MM.1S (cell line): Measurements from ENCODE around the gene PIK3C3.

Experiments
- DNase-seq: peaks from one replicate; pipeline ENCODE4 v3.0.0-alpha.2; 2015
- H2AFZ ChIP-seq: fragments of 300-600 bp; sonication (generic); 2 replicates; pipeline ENCODE4 v1.6.0; 2016; ENCODE audit warnings: antibody characterized with exemption, low read length
- H3F3A ChIP-seq: fragments of 300-600 bp; sonication (generic); 2 replicates; pipeline ENCODE4 v1.6.1; 2016; ENCODE audit warnings: mild to moderate bottlenecking, antibody characterized with exemption, low read length, moderate library complexity, mixed read lengths; ENCODE audit not compliant: insufficient read depth
- H3K27ac ChIP-seq: fragments of 300-600 bp; sonication (generic); 2 replicates; pipeline ENCODE4 v1.5.1; 2016; ENCODE audit warnings: mild to moderate bottlenecking, low read length
- H3K27me3 ChIP-seq: fragments of 300-600 bp; sonication (generic); replicated peaks from 2 replicates; pipeline ENCODE4 v1.6.0; 2016; ENCODE audit warnings: low read length; ENCODE audit not compliant: insufficient read depth
- H3K36me3 ChIP-seq: fragments of 300-600 bp; sonication (generic); replicated peaks from 2 replicates; pipeline ENCODE4 v1.6.1; 2016; ENCODE audit warnings: mild to moderate bottlenecking, low read length, mixed read lengths; ENCODE audit not compliant: insufficient read depth
- H3K4me1 ChIP-seq: fragments of 300-600 bp; sonication (generic); 2 replicates; pipeline ENCODE4 v1.6.1; 2016; ENCODE audit warnings: low read length, mixed read lengths
- H3K4me2 ChIP-seq: fragments of 300-600 bp; sonication (generic); 2 replicates; pipeline ENCODE4 v1.6.0; 2016; ENCODE audit warnings: low read depth, low read length
- H3K4me3 ChIP-seq: fragments of 300-600 bp; sonication (generic); 2 replicates; pipeline ENCODE4 v1.5.1; 2016; ENCODE audit warnings: low read length, mixed read lengths
- H3K79me2 ChIP-seq: fragments of 300-600 bp; sonication (generic); 2 replicates; pipeline ENCODE4 v1.6.1; 2016; ENCODE audit warnings: mixed run types, low read length, mixed read lengths
- H3K9ac ChIP-seq: fragments of 300-600 bp; sonication (generic); 2 replicates; pipeline ENCODE4 v1.6.1; 2016; ENCODE audit warnings: low read length, mixed read lengths
- H3K9me2 ChIP-seq: fragments of 300-600 bp; sonication (generic); replicated peaks from 2 replicates; pipeline ENCODE4 v1.6.1; 2016; ENCODE audit warnings: mild to moderate bottlenecking, low read length, mixed read lengths; ENCODE audit not compliant: insufficient read depth
- H3K9me3 ChIP-seq: fragments of 300-600 bp; sonication (generic); replicated peaks from 2 replicates; pipeline ENCODE4 v1.6.1; 2016; ENCODE audit warnings: mild to moderate bottlenecking, low read length, mixed read lengths; ENCODE audit not compliant: insufficient read depth
- H4K20me1 ChIP-seq: fragments of 300-600 bp; sonication (generic); 2 replicates; pipeline ENCODE4 v1.6.1; 2016; ENCODE audit warnings: mild to moderate bottlenecking, low read length, moderate library complexity, mixed read lengths; ENCODE audit not compliant: insufficient read depth
- EZH2 ChIP-seq: fragments of 300-600 bp; sonication (generic); optimal IDR thresholded peaks from 2 replicates; pipeline ENCODE3; 2017; ENCODE audit warnings: low read depth, mild to moderate bottlenecking, antibody characterized with exemption, low read length, mixed read lengths
- EZH2phosphoT487 ChIP-seq: fragments of 300-600 bp; sonication (generic); IDR thresholded peaks from 2 replicates; pipeline ENCODE4 v1.6.1; 2018; ENCODE audit warnings: antibody characterized with exemption, low read length
- TF ChIP-seq, protein P1 (sequence below): fragments of 300-600 bp; sonication (generic); IDR thresholded peaks from 2 replicates; pipeline ENCODE4 v1.5.1; 2016; ENCODE audit warnings: antibody characterized with exemption, low read length, mixed read lengths

The PIK3C3 gene

GRCh38 chr18:42094875-42095274 is 139.8 kb downstream of the PIK3C3 start:
- Histone ChIP-seq H3K4me3 (no peak overlapping the region), H3K27ac (no peak overlapping the region), H3K4me2 (no peak overlapping the region), H3K9me2 (no peaks in the 10 kb centered on the region), H3F3A (no peaks in the 10 kb centered on the region), H3K79me2 (no peaks in the 10 kb centered on the region), H3K27me3 (no peaks in the 10 kb centered on the region), H4K20me1 (no peaks in the 10 kb centered on the region), H3K9me3 (no peaks in the 10 kb centered on the region), H3K9ac (no peak overlapping the region), H3K36me3 (no peaks in the 10 kb centered on the region), H3K4me1 (no peaks in the 10 kb centered on the region), H2AFZ (no peak overlapping the region)
- no peak for DNase-seq
- no peak for TF ChIP-seq EZH2phosphoT487
- TF ChIP-seq, protein P1, sequence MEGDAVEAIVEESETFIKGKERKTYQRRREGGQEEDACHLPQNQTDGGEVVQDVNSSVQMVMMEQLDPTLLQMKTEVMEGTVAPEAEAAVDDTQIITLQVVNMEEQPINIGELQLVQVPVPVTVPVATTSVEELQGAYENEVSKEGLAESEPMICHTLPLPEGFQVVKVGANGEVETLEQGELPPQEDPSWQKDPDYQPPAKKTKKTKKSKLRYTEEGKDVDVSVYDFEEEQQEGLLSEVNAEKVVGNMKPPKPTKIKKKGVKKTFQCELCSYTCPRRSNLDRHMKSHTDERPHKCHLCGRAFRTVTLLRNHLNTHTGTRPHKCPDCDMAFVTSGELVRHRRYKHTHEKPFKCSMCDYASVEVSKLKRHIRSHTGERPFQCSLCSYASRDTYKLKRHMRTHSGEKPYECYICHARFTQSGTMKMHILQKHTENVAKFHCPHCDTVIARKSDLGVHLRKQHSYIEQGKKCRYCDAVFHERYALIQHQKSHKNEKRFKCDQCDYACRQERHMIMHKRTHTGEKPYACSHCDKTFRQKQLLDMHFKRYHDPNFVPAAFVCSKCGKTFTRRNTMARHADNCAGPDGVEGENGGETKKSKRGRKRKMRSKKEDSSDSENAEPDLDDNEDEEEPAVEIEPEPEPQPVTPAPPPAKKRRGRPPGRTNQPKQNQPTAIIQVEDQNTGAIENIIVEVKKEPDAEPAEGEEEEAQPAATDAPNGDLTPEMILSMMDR, result no peak
- TF ChIP-seq EZH2, result no peak

GRCh38 chr18:42095732-42096377 is 140.8 kb downstream of the PIK3C3 start:
- Histone ChIP-seq H3K27ac (no peak overlapping the region), H3F3A (no peaks in the 10 kb centered on the region), H3K79me2 (no peaks in the 10 kb centered on the region), H3K9ac (no peak overlapping the region), H3K4me1 (no peaks in the 10 kb centered on the region), H2AFZ (no peak overlapping the region), H3K4me2 (no peak overlapping the region), H4K20me1 (no peaks in the 10 kb centered on the region), H3K27me3 (no peaks in the 10 kb centered on the region), H3K9me2 (no peaks in the 10 kb centered on the region), H3K9me3 (no peaks in the 10 kb centered on the region), H3K36me3 (no peaks in the 10 kb centered on the region), H3K4me3 (no peak overlapping the region)
- TF ChIP-seq, protein P1, result no peak
- TF ChIP-seq EZH2phosphoT487 (no peak), EZH2 (no peak)
- no peak for DNase-seq

DNA sequence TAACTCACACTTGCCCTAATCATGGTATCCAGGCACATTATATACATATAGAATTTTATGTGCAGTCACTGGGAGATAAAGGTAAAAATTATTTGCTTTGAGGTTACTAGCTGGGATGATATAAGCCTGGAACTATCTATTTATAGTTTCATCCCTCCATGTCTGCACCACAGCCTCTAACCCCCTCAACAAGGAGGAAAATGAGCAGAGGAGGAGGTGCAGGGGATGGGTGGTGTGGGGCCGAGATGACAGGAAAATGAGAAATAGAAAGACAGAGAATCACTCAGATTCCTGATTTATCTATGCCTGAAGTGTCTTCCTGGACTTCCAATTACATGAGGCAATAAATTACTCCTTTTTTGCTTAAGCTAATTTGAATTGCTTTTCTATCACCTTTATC is 145.2 kb downstream of the PIK3C3 start:
- TF ChIP-seq, protein P1, result no peak
- TF ChIP-seq EZH2phosphoT487, result no peak
- no peak for TF ChIP-seq EZH2
- no peaks in the 10 kb centered on the region for H3K36me3 ChIP-seq

More for the DNA sequence above, 145.2 kb downstream of the PIK3C3 start:
- Histone ChIP-seq H4K20me1 (no peaks in the 10 kb centered on the region), H3K79me2 (no peaks in the 10 kb centered on the region), H3K9ac (no peak overlapping the region), H3K4me2 (no peak overlapping the region), H3K4me3 (no peak overlapping the region), H3K9me3 (no peaks in the 10 kb centered on the region), H3K27ac (no peak overlapping the region), H3K4me1 (no peaks in the 10 kb centered on the region), H3K27me3 (no peaks in the 10 kb centered on the region), H3F3A (no peaks in the 10 kb centered on the region), H2AFZ (no peak overlapping the region), H3K9me2 (no peaks in the 10 kb centered on the region)
- DNase-seq, result no peak
